HEK293 (cell line): ENCODE measurements around the gene ATAD2B.
A peak's percentile ranks its signal among the peaks of the same experiment; 100 is the strongest.

ENCODE experiments used
- ELK4 ChIP-seq: IDR thresholded peaks from 2 replicates; pipeline ENCODE4 v1.6.1; 2011; ENCODE audit warnings: mild to moderate bottlenecking, low read depth, low read length, borderline replicate concordance
- MYNN ChIP-seq: fragments of 450-650 bp; formaldehyde crosslinking; IDR thresholded peaks from 2 replicates; pipeline ENCODE4 v1.5.1; 2016; ENCODE audit warnings: missing biosample characterization, missing genetic modification characterization, borderline replicate concordance
- PRDM2 ChIP-seq: fragments of 450-650 bp; formaldehyde crosslinking; IDR thresholded peaks from 2 replicates; pipeline ENCODE4 v1.5.1; 2016; ENCODE audit warnings: missing biosample characterization, missing genetic modification characterization, borderline replicate concordance
- SP2 ChIP-seq: fragments of 450-650 bp; formaldehyde crosslinking; IDR thresholded peaks from 2 replicates; pipeline ENCODE4 v1.5.1; 2016; ENCODE audit warnings: missing biosample characterization, missing genetic modification characterization
- YY1 ChIP-seq: fragments of 450-650 bp; formaldehyde crosslinking; IDR thresholded peaks from 2 replicates; pipeline ENCODE4 v1.5.1; 2018; ENCODE audit warnings: missing biosample characterization, missing genetic modification characterization
- ZFHX2 ChIP-seq: fragments of 450-650 bp; formaldehyde crosslinking; conservative IDR thresholded peaks from 2 replicates; pipeline ENCODE4 v1.5.1; 2016; ENCODE audit warnings: missing biosample characterization, missing genetic modification characterization
- ZNF114 ChIP-seq: fragments of 450-650 bp; formaldehyde crosslinking; IDR thresholded peaks from 2 replicates; pipeline ENCODE4 v1.5.0; 2017; ENCODE audit warnings: missing biosample characterization, missing genetic modification characterization
- ZNF157 ChIP-seq: fragments of 450-650 bp; formaldehyde crosslinking; IDR thresholded peaks from 2 replicates; pipeline ENCODE4 v1.5.1; 2016; ENCODE audit warnings: missing biosample characterization, missing genetic modification characterization
- ZNF184 ChIP-seq: fragments of 450-650 bp; IDR thresholded peaks from 2 replicates; pipeline ENCODE4 v1.5.1; 2018; ENCODE audit warnings: missing biosample characterization, mild to moderate bottlenecking, missing genetic modification characterization
- ZNF2 ChIP-seq: fragments of 450-650 bp; formaldehyde crosslinking; IDR thresholded peaks from 2 replicates; pipeline ENCODE4 v1.5.1; 2016; ENCODE audit warnings: missing biosample characterization, missing genetic modification characterization
- ZNF211 ChIP-seq: fragments of 450-650 bp; formaldehyde crosslinking; IDR thresholded peaks from 2 replicates; pipeline ENCODE4 v1.5.1; 2016; ENCODE audit warnings: low read depth, missing biosample characterization, missing genetic modification characterization
- ZNF426 ChIP-seq: fragments of 450-650 bp; formaldehyde crosslinking; IDR thresholded peaks from 2 replicates; pipeline ENCODE4 v1.5.1; 2017; ENCODE audit warnings: missing biosample characterization, missing genetic modification characterization, mild to moderate bottlenecking, inconsistent platforms, moderate library complexity
- ZNF501 ChIP-seq: fragments of 450-650 bp; formaldehyde crosslinking; IDR thresholded peaks from 2 replicates; pipeline ENCODE4 v1.5.1; 2016; ENCODE audit warnings: missing biosample characterization, missing genetic modification characterization
- ZNF514 ChIP-seq: fragments of 450-650 bp; formaldehyde crosslinking; IDR thresholded peaks from 2 replicates; pipeline ENCODE4 v1.5.1; 2016; ENCODE audit warnings: missing biosample characterization, missing genetic modification characterization
- ZNF529 ChIP-seq: fragments of 450-650 bp; formaldehyde crosslinking; IDR thresholded peaks from 2 replicates; pipeline ENCODE4 v1.5.1; 2017; ENCODE audit warnings: missing genetic modification characterization, missing biosample characterization; ENCODE audit not compliant: insufficient replicate concordance
- ZNF596 ChIP-seq: fragments of 450-650 bp; IDR thresholded peaks from 2 replicates; pipeline ENCODE4 v1.5.0; 2018; ENCODE audit warnings: missing biosample characterization, mild to moderate bottlenecking, missing genetic modification characterization, moderate library complexity
- ZNF626 ChIP-seq: fragments of 450-650 bp; sonication (Bioruptor Pico); formaldehyde crosslinking; IDR thresholded peaks from 2 replicates; pipeline ENCODE4 v1.5.1; 2018; ENCODE audit warnings: missing biosample characterization, missing genetic modification characterization, inconsistent platforms
- ZNF654 ChIP-seq: fragments of 450-650 bp; formaldehyde crosslinking; IDR thresholded peaks from 2 replicates; pipeline ENCODE4 v1.5.1; 2016; ENCODE audit warnings: low read depth, missing biosample characterization, missing genetic modification characterization
- ZNF768 ChIP-seq: fragments of 450-650 bp; formaldehyde crosslinking; IDR thresholded peaks from 2 replicates; pipeline ENCODE4 v1.5.1; 2018; ENCODE audit warnings: missing biosample characterization, mild to moderate bottlenecking, missing genetic modification characterization
- ZNF776 ChIP-seq: fragments of 450-650 bp; formaldehyde crosslinking; IDR thresholded peaks from 2 replicates; pipeline ENCODE4 v1.5.0; 2017; ENCODE audit warnings: missing biosample characterization, missing genetic modification characterization, borderline replicate concordance
- ZNF792 ChIP-seq: fragments of 450-650 bp; formaldehyde crosslinking; IDR thresholded peaks from 2 replicates; pipeline ENCODE4 v1.5.1; 2016; ENCODE audit warnings: missing biosample characterization, missing genetic modification characterization
- TF ChIP-seq, protein P1 (sequence below): fragments of 450-650 bp; formaldehyde crosslinking; IDR thresholded peaks from 2 replicates; pipeline ENCODE4 v1.5.0; 2017; ENCODE audit warnings: missing biosample characterization, missing genetic modification characterization, borderline replicate concordance
- TF ChIP-seq, protein P2 (sequence below): fragments of 450-650 bp; formaldehyde crosslinking; IDR thresholded peaks from 2 replicates; pipeline ENCODE4 v1.5.1; 2017; ENCODE audit warnings: missing biosample characterization, missing genetic modification characterization
- TF ChIP-seq, protein P3 (sequence below): fragments of 450-650 bp; formaldehyde crosslinking; IDR thresholded peaks from 2 replicates; pipeline ENCODE4 v1.5.1; 2017; ENCODE audit warnings: missing biosample characterization, missing genetic modification characterization
- TF ChIP-seq, protein P4 (sequence below): fragments of 450-650 bp; formaldehyde crosslinking; IDR thresholded peaks from 2 replicates; pipeline ENCODE4 v1.5.1; 2016; ENCODE audit warnings: missing biosample characterization, missing genetic modification characterization

Gene ATAD2B

DNA sequence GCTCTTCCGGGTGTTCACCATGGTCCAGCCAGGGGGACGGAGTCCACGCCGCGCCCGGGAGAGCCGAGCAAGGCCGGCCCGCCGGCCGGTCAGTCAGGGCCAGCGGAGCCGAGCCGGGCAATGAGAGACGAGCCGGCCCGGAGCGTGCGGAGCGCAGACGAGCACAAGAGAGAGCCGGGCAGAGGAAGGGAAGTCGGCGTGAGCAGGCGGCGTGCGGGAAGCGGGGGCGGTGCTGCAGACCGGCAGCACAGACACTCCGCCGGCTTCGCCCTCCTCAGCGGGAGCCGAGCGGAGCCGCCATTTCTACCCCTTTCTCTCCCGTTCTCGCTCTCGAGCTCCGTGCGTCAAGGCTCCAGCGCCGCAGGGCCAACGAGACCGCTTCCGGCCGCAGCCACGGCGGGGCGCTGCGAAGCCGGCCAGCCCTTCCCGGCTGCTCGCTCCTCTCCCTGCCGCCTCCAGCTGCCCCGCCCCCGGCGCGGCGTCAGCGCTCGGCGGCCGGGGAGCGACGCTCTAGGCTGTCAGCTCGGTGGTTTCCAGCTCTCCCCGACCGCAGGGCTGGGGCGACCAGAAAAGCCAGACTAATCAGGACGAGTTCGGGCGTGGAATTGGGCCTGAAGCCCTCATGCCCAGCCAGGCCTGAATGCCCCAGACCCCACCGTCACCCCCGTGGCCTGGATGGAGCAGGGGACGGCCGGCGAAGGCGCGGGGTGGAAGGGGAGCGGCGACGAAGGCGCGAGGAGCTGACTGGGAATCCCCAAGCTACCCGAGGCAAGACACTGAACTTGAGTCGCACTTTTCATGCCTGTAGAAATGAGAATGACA lies at the start of gene ATAD2B (continued):
- TF ChIP-seq, protein P1, sequence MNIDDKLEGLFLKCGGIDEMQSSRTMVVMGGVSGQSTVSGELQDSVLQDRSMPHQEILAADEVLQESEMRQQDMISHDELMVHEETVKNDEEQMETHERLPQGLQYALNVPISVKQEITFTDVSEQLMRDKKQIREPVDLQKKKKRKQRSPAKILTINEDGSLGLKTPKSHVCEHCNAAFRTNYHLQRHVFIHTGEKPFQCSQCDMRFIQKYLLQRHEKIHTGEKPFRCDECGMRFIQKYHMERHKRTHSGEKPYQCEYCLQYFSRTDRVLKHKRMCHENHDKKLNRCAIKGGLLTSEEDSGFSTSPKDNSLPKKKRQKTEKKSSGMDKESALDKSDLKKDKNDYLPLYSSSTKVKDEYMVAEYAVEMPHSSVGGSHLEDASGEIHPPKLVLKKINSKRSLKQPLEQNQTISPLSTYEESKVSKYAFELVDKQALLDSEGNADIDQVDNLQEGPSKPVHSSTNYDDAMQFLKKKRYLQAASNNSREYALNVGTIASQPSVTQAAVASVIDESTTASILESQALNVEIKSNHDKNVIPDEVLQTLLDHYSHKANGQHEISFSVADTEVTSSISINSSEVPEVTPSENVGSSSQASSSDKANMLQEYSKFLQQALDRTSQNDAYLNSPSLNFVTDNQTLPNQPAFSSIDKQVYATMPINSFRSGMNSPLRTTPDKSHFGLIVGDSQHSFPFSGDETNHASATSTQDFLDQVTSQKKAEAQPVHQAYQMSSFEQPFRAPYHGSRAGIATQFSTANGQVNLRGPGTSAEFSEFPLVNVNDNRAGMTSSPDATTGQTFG (tag by site-specific recombination), result no peak
- TF ChIP-seq, protein P2, sequence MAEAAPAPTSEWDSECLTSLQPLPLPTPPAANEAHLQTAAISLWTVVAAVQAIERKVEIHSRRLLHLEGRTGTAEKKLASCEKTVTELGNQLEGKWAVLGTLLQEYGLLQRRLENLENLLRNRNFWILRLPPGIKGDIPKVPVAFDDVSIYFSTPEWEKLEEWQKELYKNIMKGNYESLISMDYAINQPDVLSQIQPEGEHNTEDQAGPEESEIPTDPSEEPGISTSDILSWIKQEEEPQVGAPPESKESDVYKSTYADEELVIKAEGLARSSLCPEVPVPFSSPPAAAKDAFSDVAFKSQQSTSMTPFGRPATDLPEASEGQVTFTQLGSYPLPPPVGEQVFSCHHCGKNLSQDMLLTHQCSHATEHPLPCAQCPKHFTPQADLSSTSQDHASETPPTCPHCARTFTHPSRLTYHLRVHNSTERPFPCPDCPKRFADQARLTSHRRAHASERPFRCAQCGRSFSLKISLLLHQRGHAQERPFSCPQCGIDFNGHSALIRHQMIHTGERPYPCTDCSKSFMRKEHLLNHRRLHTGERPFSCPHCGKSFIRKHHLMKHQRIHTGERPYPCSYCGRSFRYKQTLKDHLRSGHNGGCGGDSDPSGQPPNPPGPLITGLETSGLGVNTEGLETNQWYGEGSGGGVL (tag by site-specific recombination), result no peak
- TF ChIP-seq ZNF529 (no peak), ZNF501 (peak; percentile 47), ZNF2 (tag by site-specific recombination) (peak; percentile 18; the same call in 1 of the 2 replicates), MYNN (tag by site-specific recombination) (no peak), YY1 (peak; percentile 76), ZNF114 (tag by site-specific recombination) (no peak), ZNF768 (tag by site-specific recombination) (no peak), ZFHX2 (peak; percentile 80), ZNF792 (no peak), ELK4 (no peak), SP2 (tag by site-specific recombination) (peak; percentile 24; the same call in 1 of the 2 replicates), ZNF596 (tag by site-specific recombination) (peak; percentile 80), ZNF211 (tag by site-specific recombination) (no peak), ZNF157 (tag by site-specific recombination) (no peak), ZNF654 (0 out of 2 replicates have a peak, but pooled peaks have one; percentile 8), ZNF626 (no peak), ZNF184 (tag by site-specific recombination) (peak; percentile 72; the same call in 1 of the 2 replicates), PRDM2 (tag by site-specific recombination) (no peak), ZNF514 (no peak), ZNF426 (no peak), ZNF776 (tag by site-specific recombination) (no peak)
- TF ChIP-seq, protein P3, sequence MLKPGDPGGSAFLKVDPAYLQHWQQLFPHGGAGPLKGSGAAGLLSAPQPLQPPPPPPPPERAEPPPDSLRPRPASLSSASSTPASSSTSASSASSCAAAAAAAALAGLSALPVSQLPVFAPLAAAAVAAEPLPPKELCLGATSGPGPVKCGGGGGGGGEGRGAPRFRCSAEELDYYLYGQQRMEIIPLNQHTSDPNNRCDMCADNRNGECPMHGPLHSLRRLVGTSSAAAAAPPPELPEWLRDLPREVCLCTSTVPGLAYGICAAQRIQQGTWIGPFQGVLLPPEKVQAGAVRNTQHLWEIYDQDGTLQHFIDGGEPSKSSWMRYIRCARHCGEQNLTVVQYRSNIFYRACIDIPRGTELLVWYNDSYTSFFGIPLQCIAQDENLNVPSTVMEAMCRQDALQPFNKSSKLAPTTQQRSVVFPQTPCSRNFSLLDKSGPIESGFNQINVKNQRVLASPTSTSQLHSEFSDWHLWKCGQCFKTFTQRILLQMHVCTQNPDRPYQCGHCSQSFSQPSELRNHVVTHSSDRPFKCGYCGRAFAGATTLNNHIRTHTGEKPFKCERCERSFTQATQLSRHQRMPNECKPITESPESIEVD (tag by site-specific recombination), result no peak
- TF ChIP-seq, protein P4, sequence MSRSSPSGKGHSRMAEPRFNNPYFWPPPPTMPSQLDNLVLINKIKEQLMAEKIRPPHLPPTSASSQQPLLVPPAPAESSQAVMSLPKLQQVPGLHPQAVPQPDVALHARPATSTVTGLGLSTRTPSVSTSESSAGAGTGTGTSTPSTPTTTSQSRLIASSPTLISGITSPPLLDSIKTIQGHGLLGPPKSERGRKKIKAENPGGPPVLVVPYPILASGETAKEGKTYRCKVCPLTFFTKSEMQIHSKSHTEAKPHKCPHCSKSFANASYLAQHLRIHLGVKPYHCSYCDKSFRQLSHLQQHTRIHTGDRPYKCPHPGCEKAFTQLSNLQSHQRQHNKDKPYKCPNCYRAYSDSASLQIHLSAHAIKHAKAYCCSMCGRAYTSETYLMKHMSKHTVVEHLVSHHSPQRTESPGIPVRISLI (tag by site-specific recombination), result no peak
